HEK293T (cell line): ENCODE results near the gene MMP7.

Source experiments
- ARNT ChIP-seq: fragments of 450-650 bp; IDR thresholded peaks from 2 replicates; pipeline ENCODE4 v1.6.1; 2017; ENCODE audit warnings: mild to moderate bottlenecking
- BHLHE40 ChIP-seq: fragments of 450-650 bp; IDR thresholded peaks from 2 replicates; pipeline ENCODE4 v1.6.1; 2016; ENCODE audit warnings: mild to moderate bottlenecking, moderate library complexity, borderline replicate concordance
- ELF4 ChIP-seq: fragments of 450-650 bp; IDR thresholded peaks from 2 replicates; pipeline ENCODE4 v1.6.1; 2017; ENCODE audit warnings: antibody characterized with exemption
- FOXK2 ChIP-seq: fragments of 450-650 bp; IDR thresholded peaks from 2 replicates; pipeline ENCODE4 v1.6.1; 2016; ENCODE audit warnings: mild to moderate bottlenecking
- HDGF ChIP-seq: fragments of 450-650 bp; IDR thresholded peaks from 2 replicates; pipeline ENCODE4 v1.6.1; 2017; ENCODE audit warnings: antibody characterized with exemption, borderline replicate concordance
- NFRKB ChIP-seq: fragments of 450-650 bp; IDR thresholded peaks from 2 replicates; pipeline ENCODE4 v1.6.1; 2016; ENCODE audit warnings: mild to moderate bottlenecking, moderate library complexity
- SP1 ChIP-seq: fragments of 450-650 bp; IDR thresholded peaks from 2 replicates; pipeline ENCODE4 v1.6.1; 2017
- SUZ12 ChIP-seq: fragments of 450-650 bp; IDR thresholded peaks from 2 replicates; pipeline ENCODE4 v1.6.1; 2016; ENCODE audit warnings: mild to moderate bottlenecking
- ZNF384 ChIP-seq: fragments of 450-650 bp; IDR thresholded peaks from 2 replicates; pipeline ENCODE4 v1.6.1; 2016

- no peak for TF ChIP-seq SP1
- no peak for TF ChIP-seq HDGF
- no peak for TF ChIP-seq SUZ12
- TF ChIP-seq BHLHE40: no peak
- no peak for TF ChIP-seq ARNT
- TF ChIP-seq ELF4: no peak
- TF ChIP-seq ZNF384: no peak
- TF ChIP-seq FOXK2: no peak
- no peak for TF ChIP-seq NFRKB
Observed at GRCh38 chr11:102486584-102486983, 44.0 kb downstream of the MMP7 start.
